Inferior parietal cortex (tissue), 1 donor: Measurements from ENCODE around the gene HMCN2.
"Not testable (repeated sequence)": the region's sequence is repeated elsewhere in the genome, so short reads cannot be mapped to it uniquely, and the experiment has no call there.

Experiments used
- DNase-seq: peaks from one replicate; pipeline ENCODE4 v3.0.0-alpha.2; 2016; ENCODE audit errors: extremely low spot score

The HMCN2 gene

GRCh38 chr9:130391866-130392265 is 126.3 kb downstream of the HMCN2 start:
- no peak for DNase-seq

GRCh38 chr9:130393681-130394071 is 128.1 kb downstream of the HMCN2 start:
- DNase-seq: no peak

DNA sequence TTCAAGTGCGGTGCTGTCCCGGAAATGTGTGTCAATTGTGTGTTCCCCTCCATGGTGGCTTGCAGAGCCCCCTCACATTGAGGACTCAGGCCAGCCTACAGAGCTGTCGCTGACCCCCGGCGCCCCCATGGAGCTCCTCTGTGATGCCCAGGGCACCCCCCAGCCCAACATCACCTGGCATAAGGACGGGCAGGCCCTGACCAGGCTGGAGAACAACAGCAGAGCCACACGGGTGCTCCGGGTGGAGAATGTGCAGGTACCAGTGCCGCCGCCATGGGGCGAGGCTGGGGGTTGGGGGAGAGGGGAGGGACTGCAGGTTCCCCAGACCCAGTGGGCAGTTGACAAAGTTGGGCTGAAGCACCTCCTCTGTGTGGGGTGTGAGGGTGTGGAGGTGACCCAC is 128.8 kb downstream of the HMCN2 start:
- DNase-seq: no peak

DNA sequence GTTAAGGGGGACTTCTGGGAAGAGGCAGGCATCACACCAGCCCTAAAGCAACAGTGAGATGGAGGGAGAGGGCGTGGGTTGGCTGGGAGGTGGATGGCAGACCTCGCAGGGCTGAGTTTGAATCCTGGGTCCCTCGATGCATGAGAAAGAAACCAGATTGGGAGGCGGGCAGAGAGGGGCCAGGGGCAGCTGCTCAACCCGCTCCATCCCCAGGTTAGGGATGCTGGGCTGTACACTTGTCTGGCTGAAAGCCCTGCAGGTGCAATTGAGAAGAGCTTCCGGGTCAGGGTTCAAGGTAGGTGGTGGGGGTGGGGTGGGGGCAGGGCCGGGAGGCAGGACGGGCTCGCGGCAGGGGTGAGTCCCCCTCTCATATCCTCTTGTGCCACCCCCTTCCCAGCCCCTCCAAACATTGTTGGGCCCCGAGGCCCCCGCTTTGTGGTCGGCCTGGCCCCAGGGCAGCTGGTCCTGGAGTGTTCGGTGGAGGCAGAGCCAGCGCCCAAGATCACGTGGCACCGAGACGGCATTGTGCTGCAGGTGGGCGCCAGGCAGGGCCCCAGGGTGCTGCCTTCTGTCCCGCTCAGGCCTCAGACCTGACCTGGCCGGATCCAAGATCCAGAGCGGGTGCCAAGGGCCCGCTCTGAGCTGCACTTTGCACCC is 129.4 kb downstream of the HMCN2 start:
- DNase-seq: no peak

DNA sequence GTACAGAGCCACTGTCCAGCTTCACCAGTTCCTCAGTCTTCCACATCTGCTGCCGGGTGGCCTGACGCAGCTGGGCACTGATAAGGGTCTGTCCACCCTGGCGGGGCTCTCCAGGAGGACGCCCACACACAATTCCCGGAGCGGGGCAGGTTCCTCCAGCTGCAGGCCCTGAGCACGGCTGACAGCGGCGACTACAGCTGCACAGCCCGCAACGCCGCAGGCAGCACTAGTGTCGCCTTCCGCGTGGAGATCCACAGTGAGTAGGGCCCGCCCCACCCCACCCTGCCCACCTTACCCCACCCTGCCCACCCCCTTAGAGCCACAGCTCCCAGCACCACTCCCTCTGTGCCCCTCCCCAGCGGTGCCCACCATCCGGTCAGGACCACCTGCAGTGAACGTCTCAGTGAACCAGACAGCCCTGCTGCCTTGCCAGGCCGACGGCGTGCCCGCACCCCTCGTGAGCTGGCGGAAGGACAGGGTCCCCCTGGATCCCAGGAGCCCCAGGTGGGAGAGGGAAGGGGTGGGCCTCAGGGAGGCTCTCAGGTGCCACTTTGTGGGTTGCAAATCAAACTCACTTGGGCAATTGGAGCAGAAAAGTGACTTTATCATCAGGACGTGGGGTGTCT is 130.4 kb downstream of the HMCN2 start:
- DNase-seq: no peak

GRCh38 chr9:130396581-130396980 is 131.0 kb downstream of the HMCN2 start:
- no peak for DNase-seq

- no peak for DNase-seq
Observed at GRCh38 chr9:130398487-130399240, 133.1 kb downstream of the HMCN2 start.

- no peak for DNase-seq
Observed at GRCh38 chr9:130399768-130400167, 134.2 kb downstream of the HMCN2 start.

GRCh38 chr9:130400870-130401269 is 135.3 kb downstream of the HMCN2 start:
- DNase-seq: no peak

- DNase-seq: not testable (repeated sequence)
Observed at GRCh38 chr9:130401742-130402141, 136.2 kb downstream of the HMCN2 start.

DNA sequence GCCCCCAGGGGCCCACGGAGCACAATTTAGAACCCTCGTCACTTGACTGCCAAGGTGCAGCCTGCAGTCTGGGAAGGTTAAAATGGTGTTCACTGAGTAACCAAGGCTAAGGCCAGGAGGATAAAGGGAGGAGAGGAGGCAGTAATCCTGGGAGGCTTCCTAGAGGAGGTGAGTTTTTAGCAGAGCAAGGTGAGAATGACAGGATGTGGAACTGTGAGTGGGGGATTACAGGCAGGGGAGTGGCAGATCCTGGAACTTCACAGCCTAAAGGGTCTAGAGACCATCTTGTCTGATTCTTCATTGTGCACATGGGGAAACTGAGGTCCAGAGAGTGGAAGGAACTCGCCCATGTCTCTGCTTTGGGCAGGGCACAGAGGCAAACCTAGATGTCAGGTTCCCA is 136.7 kb downstream of the HMCN2 start:
- DNase-seq: no peak

GRCh38 chr9:130402645-130403440 is 137.3 kb downstream of the HMCN2 start:
- DNase-seq: no peak

- DNase-seq: no peak
Observed at GRCh38 chr9:130405657-130406257, 140.2 kb downstream of the HMCN2 start.

GRCh38 chr9:130406278-130406895 is 140.8 kb downstream of the HMCN2 start:
- no peak for DNase-seq

GRCh38 chr9:130407916-130408663 is 142.5 kb downstream of the HMCN2 start:
- no peak for DNase-seq

DNA sequence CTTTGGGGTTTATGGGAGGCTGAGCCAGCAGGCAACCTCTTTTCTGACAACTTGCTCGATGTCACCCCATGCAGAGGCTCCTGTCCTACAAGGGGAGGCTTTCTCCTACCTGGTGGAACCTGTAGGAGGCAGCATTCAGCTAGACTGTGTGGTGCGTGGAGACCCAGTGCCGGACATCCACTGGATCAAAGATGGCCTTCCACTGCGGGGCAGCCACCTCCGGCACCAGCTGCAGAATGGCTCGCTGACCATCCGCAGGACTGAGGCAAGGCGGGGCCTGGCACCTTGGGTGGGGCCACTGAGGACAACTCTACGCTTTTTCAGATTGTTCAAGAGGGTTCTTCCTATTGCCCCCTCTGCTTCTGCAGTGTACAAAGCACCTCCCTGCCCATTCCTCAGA is 143.1 kb downstream of the HMCN2 start:
- DNase-seq: no peak

GRCh38 chr9:130409246-130409645 is 143.7 kb downstream of the HMCN2 start:
- DNase-seq: no peak

DNA sequence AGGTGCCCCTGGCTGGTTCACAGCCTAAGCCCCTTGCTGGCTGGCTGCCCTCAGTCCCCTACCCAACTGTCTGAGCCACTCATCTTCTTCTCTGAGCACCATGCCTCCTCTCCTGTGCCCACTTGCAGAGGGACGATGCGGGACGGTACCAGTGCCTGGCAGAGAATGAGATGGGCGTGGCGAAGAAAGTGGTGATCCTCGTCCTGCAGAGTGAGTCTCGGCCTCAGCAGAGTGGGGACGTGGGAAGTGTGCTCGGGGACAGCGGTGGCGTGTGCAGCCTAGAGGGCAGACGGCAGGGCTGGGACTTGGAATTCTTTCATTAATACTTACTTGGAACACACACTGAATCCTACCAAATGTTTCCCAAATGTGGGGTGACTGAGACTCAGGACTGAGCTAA is 144.9 kb downstream of the HMCN2 start:
- no peak for DNase-seq

GRCh38 chr9:130411566-130411915 is 146.0 kb downstream of the HMCN2 start:
- DNase-seq: no peak

GRCh38 chr9:130414081-130414731 is 148.6 kb downstream of the HMCN2 start:
- DNase-seq: no peak
